Gastrocnemius medialis (tissue), 4 donors: ENCODE results near the gene PRKCD.

Experiments
- POLR2A ChIP-seq, 2 donors: fragments of 450-650 bp; IDR thresholded peaks; one replicate each; pipeline ENCODE4 v1.6.1; 2017; ENCODE audit warnings: antibody characterized with exemption in 2 of 2, mild to moderate bottlenecking in 2 of 2, moderate library complexity in 2 of 2
- TF ChIP-seq, protein P1 (sequence below), 5 experiments: fragments of 450-650 bp in 3 of 5; fragments of 200-600 bp in 2 of 5; sonication (generic) in 2 of 5; IDR thresholded peaks in 4 of 5; conservative IDR thresholded peaks in 1 of 5; 1 replicate in 4 of 5; 2 replicates in 1 of 5; pipeline ENCODE4 v1.5.1; 2016 to 2019; ENCODE audit warnings: antibody characterized with exemption in 5 of 5, mild to moderate bottlenecking in 3 of 5, moderate library complexity in 3 of 5

DNA sequence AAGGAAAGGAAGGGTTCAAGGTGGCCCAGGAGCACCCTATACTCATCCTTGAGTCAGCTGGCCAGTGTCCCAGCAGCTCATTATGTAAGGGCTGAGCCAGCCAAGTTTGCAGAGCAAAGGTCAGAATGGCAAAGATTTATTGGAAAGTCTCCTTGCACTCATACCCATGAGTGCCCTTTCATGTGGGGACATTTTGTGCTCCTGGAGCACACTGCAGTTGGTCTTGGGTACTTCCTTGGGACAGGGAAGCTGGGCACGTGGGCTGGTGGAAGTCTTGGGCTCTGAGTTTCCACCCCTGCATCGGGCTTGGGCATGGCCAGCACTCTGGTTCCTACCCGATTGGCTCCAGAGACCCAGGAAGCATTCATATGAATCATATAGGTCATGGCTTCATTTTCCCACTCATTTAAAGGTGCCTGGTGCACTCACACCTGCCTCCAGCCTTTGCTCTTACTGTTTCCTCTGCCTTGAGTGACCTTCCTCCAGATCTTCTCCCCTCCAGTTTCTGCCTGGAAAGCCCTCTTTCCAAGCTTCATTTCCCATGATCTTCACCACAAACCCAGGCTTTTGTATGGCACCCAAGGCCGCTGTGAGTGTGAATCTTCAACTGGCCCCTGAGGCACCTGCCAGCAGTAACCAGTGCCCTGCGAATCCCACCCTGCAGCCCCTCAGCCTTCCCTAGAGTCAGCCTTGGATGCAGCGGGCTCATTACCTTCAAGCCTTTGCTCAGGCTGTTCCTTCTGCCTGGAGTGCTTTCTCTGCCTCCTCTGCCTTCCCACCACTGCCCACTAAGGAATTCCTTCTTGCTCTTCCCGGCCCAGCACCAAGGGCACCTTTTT, 10.5 kb upstream of the PRKCD start:
- TF ChIP-seq, protein P1, sequence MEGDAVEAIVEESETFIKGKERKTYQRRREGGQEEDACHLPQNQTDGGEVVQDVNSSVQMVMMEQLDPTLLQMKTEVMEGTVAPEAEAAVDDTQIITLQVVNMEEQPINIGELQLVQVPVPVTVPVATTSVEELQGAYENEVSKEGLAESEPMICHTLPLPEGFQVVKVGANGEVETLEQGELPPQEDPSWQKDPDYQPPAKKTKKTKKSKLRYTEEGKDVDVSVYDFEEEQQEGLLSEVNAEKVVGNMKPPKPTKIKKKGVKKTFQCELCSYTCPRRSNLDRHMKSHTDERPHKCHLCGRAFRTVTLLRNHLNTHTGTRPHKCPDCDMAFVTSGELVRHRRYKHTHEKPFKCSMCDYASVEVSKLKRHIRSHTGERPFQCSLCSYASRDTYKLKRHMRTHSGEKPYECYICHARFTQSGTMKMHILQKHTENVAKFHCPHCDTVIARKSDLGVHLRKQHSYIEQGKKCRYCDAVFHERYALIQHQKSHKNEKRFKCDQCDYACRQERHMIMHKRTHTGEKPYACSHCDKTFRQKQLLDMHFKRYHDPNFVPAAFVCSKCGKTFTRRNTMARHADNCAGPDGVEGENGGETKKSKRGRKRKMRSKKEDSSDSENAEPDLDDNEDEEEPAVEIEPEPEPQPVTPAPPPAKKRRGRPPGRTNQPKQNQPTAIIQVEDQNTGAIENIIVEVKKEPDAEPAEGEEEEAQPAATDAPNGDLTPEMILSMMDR (IDR thresholded peaks at IDR 0.05 in 4 of 5, conservative IDR thresholded peaks at IDR 0.05 in 1 of 5), result no peak
- no peak for TF ChIP-seq POLR2A (IDR thresholded peaks at IDR 0.05)
